ENCODE measurements around the gene COL16A1.
A peak's percentile ranks its signal among the peaks of the same experiment; 100 is the strongest.

Gene COL16A1

DNA sequence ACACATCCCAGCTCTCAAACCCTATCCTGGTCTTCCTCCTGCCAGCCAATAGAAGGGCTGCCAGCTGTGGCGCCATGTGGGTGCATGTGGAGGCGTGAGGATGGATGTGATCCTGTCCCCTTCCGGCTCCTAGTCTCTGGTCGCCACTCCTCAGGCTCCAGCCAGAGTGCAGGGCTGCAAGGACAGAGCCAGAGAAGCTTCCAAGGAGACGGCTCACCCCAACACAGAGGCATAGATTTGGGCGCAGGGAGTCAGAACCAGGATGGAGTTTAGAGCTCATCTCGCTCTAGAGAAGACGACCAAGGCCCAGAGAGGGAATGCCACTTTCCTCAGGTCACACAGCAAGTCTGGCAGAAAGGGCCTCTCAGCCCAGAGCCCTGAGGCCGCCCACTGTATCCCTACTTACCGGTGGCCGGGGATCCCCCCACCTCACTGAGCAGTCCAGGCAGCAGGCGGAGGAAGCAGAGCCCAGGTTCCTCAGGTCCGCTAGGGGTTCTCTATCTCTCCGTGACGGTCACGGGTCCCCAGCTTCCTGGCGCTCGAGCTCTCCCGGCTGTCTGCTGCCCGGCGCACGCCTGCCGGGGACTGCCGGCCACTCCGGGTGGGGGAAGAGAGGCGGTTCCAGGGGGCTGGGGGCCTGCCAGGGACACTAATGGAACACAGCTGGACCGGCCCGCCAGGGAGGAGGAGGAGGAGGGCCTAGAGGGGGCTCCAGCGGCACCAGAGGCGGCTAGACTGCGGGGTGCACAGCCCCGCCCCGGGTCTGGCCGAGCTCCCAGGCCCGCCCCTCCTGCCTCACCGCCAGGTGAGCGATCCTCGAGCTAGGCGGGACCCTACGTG lies at the start of gene COL16A1:
Gene COL16A1 (minus strand): TSS at position 587 of the 840 bp plus-strand sequence. CDS start 1,824 bp downstream, outside the sequence.
- DNase-seq (ENCODE audit: low spot score) = no peak

GRCh38 chr1:31752952-31753475 lies 49.2 kb upstream of the COL16A1 start:
- no peak for DNase-seq (ENCODE audit: low spot score)

DNA sequence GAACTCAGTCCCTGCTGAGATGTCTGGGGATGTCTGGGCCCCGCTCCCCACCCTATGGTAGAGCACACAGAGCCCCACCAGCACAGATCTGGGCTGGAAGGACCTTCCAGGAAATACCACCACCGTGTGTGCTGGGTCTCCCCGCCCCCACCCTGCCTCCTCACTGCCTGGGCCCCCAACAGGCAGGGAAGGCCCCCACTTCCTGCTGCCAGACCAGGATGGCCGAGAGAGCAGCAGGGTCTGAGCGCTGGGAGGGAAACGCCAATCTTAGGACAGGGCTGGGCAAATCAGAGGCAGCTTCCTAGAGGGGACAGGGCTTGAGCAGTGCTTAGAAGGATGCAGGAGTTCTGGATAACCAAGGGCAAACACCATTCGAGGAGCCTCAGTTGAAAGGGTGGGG lies 48.4 kb upstream of the COL16A1 start:
- DNase-seq (ENCODE audit: low spot score) = no peak

DNA sequence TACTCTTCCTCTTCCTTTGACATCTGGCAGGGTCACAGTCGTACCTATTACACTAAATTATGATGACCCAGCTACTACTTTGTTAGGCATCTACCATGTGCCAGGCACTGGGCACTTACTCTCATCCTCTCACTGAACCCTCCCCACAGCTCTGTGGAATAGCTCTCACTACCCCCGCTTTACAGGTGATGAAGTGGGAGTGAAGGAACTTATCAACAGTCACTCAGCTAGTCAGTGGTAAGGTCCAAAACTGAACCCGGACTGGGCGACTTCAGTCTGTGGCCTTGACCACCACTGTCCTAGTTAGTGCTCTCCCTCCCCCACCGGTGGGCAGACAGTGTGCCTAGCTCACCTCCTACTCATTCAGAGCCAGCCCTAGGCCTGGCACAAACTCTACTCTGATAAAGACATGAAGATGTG lies 48.0 kb upstream of the COL16A1 start:
- no peak for DNase-seq (ENCODE audit: low spot score)

DNA sequence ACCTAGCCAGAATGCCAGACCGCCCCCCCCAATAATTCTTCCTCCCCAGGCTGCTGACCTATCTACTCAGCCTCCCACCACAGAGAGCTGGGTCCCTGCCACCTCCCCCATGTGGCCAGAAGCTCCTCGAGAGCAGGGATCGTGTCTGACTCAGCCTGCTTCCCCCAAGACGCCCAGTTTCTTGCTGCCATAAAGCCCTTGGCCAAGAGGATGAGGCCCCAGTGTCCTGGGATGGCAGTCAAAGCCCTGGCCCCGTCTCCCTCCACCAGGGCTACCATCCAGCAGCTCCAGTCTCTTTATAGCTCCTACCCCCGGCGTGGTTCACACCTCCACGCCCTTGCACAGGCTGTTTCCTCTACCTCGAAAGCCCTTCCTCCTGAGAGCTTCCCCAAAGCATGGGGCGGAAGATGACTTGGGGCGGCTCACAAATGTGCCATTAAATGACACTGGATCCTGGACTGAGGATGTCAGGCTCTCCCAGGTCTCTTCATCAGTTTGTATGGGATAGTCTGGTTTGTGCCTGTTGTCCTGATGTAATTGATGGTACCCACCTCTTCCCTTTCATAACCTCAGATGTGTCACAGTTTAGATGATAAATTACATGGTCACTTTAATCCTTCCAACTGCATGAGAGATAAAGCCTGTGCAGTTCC lies 47.2 kb upstream of the COL16A1 start:
- DNase-seq (ENCODE audit: low spot score) = no peak

- no peak for DNase-seq (ENCODE audit: low spot score)
These were observed 46.2 kb upstream of the COL16A1 start for GRCh38 chr1:31749785-31750735.

DNA sequence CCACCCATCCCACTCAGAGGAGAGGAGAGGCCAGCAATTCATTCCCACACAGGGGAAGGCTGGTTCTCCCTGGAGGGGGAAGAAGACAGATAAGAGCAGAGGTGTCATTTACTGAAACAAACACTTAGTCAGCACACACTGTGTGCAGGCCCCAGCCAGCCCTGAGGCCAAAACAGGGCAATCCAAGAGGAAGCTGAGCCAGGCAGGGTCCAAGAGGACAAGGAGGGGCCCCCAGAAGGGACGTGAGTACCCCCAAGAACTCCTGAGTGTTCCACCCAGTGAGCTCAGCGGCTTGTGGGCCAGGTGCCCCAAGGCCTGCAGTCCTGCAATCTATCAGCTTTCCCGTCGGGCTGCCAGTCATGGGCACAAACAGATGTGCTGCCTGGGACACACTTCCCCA lies 44.5 kb upstream of the COL16A1 start:
- no peak for DNase-seq (ENCODE audit: low spot score)

GRCh38 chr1:31747304-31747703 lies 43.5 kb upstream of the COL16A1 start:
- DNase-seq (ENCODE audit: low spot score) = no peak

GRCh38 chr1:31746687-31747086 lies 42.9 kb upstream of the COL16A1 start:
- DNase-seq (ENCODE audit: low spot score) = no peak

DNA sequence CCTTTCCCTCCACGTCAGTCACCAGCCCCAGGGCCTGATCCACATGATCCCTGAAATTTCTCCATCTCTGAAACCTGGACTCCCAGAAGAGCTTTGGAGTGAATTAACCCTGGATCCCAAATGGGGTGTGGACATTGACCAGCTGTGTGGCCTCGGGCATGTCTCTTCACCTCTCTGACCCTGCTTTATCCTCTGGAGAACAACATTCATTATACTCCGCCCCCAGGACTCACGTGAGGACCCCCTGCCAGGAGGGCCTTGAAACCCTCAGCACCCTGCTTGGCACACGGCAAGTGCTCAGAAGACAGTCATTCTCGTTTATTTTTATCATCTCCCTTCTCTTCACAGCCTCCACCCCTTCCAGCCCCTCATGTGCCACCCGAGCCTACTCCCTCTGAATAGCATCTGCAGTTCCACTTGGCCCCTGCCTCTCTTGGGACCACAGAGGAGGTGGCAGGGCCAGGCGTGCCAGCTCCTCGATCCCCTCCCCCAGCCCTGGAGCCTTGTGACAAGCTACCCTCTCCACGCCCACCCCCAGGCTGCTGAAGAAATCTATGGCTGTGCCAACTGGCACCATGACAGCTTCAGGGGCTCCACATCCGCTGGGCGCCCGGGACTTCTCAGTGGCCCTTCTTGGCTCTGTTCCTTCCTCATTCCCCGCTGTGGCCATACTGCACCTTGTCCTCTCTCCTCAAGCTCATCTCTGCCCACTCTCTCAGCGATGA lies 42.3 kb upstream of the COL16A1 start:
- no peak for DNase-seq (ENCODE audit: low spot score)

GRCh38 chr1:31745096-31745945 lies 41.5 kb upstream of the COL16A1 start:
- peak; percentile 18 for DNase-seq (ENCODE audit: low spot score)

GRCh38 chr1:31744165-31744888 lies 40.5 kb upstream of the COL16A1 start:
- DNase-seq (ENCODE audit: low spot score) = no peak

GRCh38 chr1:31742462-31743212 lies 38.8 kb upstream of the COL16A1 start:
- DNase-seq (ENCODE audit: low spot score) = no peak

- no peak for DNase-seq (ENCODE audit: low spot score)
These were observed 35.5 kb upstream of the COL16A1 start for GRCh38 chr1:31739346-31739745.

DNA sequence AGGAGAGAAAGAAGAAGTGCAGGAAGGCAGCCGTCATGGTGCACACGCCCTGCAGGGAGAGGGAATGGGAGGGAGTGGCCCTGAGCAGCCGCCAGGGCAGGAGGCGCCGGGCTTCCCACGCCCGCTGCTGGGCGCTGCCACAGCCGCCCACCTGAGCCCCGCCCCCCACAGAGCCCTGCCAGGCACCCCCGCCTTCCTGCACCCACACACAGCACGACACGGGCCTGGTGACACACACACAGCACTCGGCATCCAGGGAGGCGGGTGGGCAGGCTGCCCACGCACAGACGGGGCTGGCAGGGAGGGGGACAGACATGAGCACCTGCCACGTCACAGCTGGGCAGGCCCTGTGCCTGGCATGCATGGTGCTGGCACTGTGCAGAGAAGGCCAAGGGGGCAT lies 32.9 kb upstream of the COL16A1 start:
- DNase-seq (ENCODE audit: low spot score) = no peak

DNA sequence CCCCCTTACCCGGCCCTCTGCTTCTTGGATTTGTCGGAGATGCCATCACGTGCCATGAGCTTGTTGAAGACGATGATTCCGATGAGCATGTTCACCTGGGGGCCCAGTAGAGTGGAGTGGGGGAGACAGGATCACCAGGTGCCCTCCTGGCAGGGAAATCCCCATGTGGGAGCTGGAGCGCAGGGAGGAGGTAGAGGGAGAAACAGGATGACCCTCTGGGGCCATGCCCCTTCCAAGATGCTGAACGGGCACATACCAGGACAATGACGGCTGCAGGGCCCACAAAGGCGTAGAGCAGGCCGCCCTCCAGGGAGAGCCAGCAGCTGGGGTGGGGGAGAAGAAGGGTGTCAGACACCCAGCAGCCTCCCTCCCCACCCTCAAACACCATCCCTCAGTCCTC lies 31.8 kb upstream of the COL16A1 start:
- DNase-seq (ENCODE audit: low spot score) = no peak

- no peak for DNase-seq (ENCODE audit: low spot score)
These were observed 30.8 kb upstream of the COL16A1 start for GRCh38 chr1:31734582-31735107.

GRCh38 chr1:31733389-31734219 lies 29.8 kb upstream of the COL16A1 start:
- DNase-seq (ENCODE audit: low spot score) = no peak

All from hematopoietic multipotent progenitor cell treated with erythropoietin and hydrocortisone succinate and interleukin-3 and kit ligand, for 15 days (in vitro differentiated cells).